Colon (tissue), 2 donors: Measurements from ENCODE around the gene TACC2.

Source experiments
- FAIRE-seq: peaks from 2 replicates; lab custom pipeline; 2012; peaks lifted over from hg19 to GRCh38; lab: Jason Lieb, UNC
- donor health status: control.
- donor health status: control.

The TACC2 gene

GRCh38 chr10:122281018-122281626 is 292.2 kb downstream of the TACC2 start:
- FAIRE-seq, result no peak

- no peak for FAIRE-seq
Measured at GRCh38 chr10:122281751-122282150, 292.8 kb downstream of the TACC2 start.

- no peak for FAIRE-seq
Measured at GRCh38 chr10:122282253-122282671, 293.3 kb downstream of the TACC2 start.

GRCh38 chr10:122282909-122283308 is 293.9 kb downstream of the TACC2 start:
- no peak for FAIRE-seq

GRCh38 chr10:122285506-122286444 is 296.8 kb downstream of the TACC2 start:
- FAIRE-seq, result no peak

- no peak for FAIRE-seq
Measured at GRCh38 chr10:122286867-122287266, 297.9 kb downstream of the TACC2 start.

GRCh38 chr10:122287570-122287969 is 298.6 kb downstream of the TACC2 start:
- no peak for FAIRE-seq

GRCh38 chr10:122288262-122288661 is 299.3 kb downstream of the TACC2 start:
- no peak for FAIRE-seq

- no peak for FAIRE-seq
Measured at GRCh38 chr10:122288917-122289316, 300.0 kb downstream of the TACC2 start.

- no peak for FAIRE-seq
Measured at GRCh38 chr10:122290334-122290733, 301.4 kb downstream of the TACC2 start.

GRCh38 chr10:122290833-122291532 is 302.0 kb downstream of the TACC2 start:
- no peak for FAIRE-seq

GRCh38 chr10:122291739-122292138 is 302.8 kb downstream of the TACC2 start:
- FAIRE-seq, result no peak

- no peak for FAIRE-seq
Measured at GRCh38 chr10:122292376-122292775, 303.4 kb downstream of the TACC2 start.

- FAIRE-seq, result no peak
Measured at GRCh38 chr10:122293156-122293960, 304.4 kb downstream of the TACC2 start.

GRCh38 chr10:122293961-122294380 is 305.0 kb downstream of the TACC2 start:
- FAIRE-seq, result no peak

- FAIRE-seq, result no peak
Measured at GRCh38 chr10:122294511-122295450, 305.8 kb downstream of the TACC2 start.

GRCh38 chr10:122295451-122295809 is 306.5 kb downstream of the TACC2 start:
- FAIRE-seq, result no peak

- no peak for FAIRE-seq
Measured at GRCh38 chr10:122296363-122297120, 307.6 kb downstream of the TACC2 start.

GRCh38 chr10:122297583-122297982 is 308.6 kb downstream of the TACC2 start:
- no peak for FAIRE-seq

- FAIRE-seq, result no peak
Measured at GRCh38 chr10:122298206-122298597, 309.2 kb downstream of the TACC2 start.
